H1 (cell line): ENCODE data around the gene APBA2. TPM values are rescaled to one million over a fixed set of nuclear protein-coding genes. Genes with fewer than 3 reads are reported as not detected.

Experiments
- ATF2 ChIP-seq: IDR thresholded peaks from 2 replicates; pipeline ENCODE4 v1.6.1; 2012; ENCODE audit warnings: low read length, inconsistent platforms
- BCL11A ChIP-seq, 2 experiments: IDR thresholded peaks; one replicate each; pipeline ENCODE4 v1.6.1; 2011; ENCODE audit warnings: low read depth in 2 of 2, low read length in 2 of 2, mild to moderate bottlenecking in 2 of 2
- CBX8 ChIP-seq: fragments of 300-800, 300-1000 bp; sonication (generic); IDR thresholded peaks from 2 replicates; pipeline ENCODE4 v1.7.1; 2016; ENCODE audit warnings: low read depth, low read length, borderline replicate concordance
- CEBPB ChIP-seq: IDR thresholded peaks from 2 replicates; pipeline ENCODE4 v1.6.1; 2012; ENCODE audit warnings: low read depth, low read length
- CTBP2 ChIP-seq: IDR thresholded peaks from 2 replicates; pipeline ENCODE4 v1.7.0; 2011; ENCODE audit warnings: borderline replicate concordance, mild to moderate bottlenecking, moderate library complexity, mixed read lengths, low read length; ENCODE audit not compliant: insufficient read depth, insufficient read length
- EP300 ChIP-seq, 2 experiments: IDR thresholded peaks; 1 replicate in 1 of 2; 2 replicates in 1 of 2; pipeline ENCODE4 v1.6.1; 2011 to 2012; ENCODE audit warnings: low read depth in 2 of 2, low read length in 2 of 2, mild to moderate bottlenecking in 2 of 2, borderline replicate concordance in 1 of 2, inconsistent platforms in 1 of 2, moderate library complexity in 1 of 2
- FOSL1 ChIP-seq: IDR thresholded peaks from 2 replicates; pipeline ENCODE4 v1.6.1; 2011; ENCODE audit warnings: mild to moderate bottlenecking, low read depth, low read length, moderate library complexity; ENCODE audit not compliant: insufficient read depth
- HDAC2 ChIP-seq, 2 experiments: fragments of 300-600 bp in 1 of 2; sonication (generic) in 1 of 2; IDR thresholded peaks; 2 replicates each; pipeline ENCODE4 v1.6.1; 2011 to 2012; ENCODE audit warnings: low read depth in 2 of 2, low read length in 2 of 2, mild to moderate bottlenecking in 2 of 2, moderate library complexity in 2 of 2, borderline replicate concordance in 1 of 2, inconsistent platforms in 1 of 2
- HDAC6 ChIP-seq: IDR thresholded peaks from one replicate; pipeline ENCODE4 v1.7.1; 2012; ENCODE audit warnings: low read depth, mild to moderate bottlenecking, inconsistent platforms, low read length, moderate library complexity
- JUND ChIP-seq: IDR thresholded peaks from 2 replicates; pipeline ENCODE4 v1.6.1; 2011; ENCODE audit warnings: mild to moderate bottlenecking, improper control_type of control experiment, low read length
- PHF8 ChIP-seq: fragments of 200-600 bp; sonication (generic); conservative IDR thresholded peaks from 2 replicates; pipeline ENCODE4 v1.7.1; 2012; ENCODE audit warnings: low read depth, mild to moderate bottlenecking, inconsistent platforms, low read length, moderate library complexity
- POU5F1 ChIP-seq: IDR thresholded peaks from 2 replicates; pipeline ENCODE4 v1.6.1; 2011; ENCODE audit warnings: low read depth, mild to moderate bottlenecking, low read length, moderate library complexity
- SP2 ChIP-seq: IDR thresholded peaks from 2 replicates; pipeline ENCODE4 v1.6.1; 2012; ENCODE audit warnings: mild to moderate bottlenecking, low read length, inconsistent platforms
- SP4 ChIP-seq: IDR thresholded peaks from 2 replicates; pipeline ENCODE4 v1.6.1; 2012; ENCODE audit warnings: low read length, inconsistent platforms
- SRF ChIP-seq: IDR thresholded peaks from 2 replicates; pipeline ENCODE4 v1.6.1; 2011; ENCODE audit warnings: mild to moderate bottlenecking, low read depth, low read length, moderate library complexity
- SUZ12 ChIP-seq: fragments of 200-600 bp; sonication (generic); IDR thresholded peaks from 2 replicates; pipeline ENCODE4 v1.6.1; 2012; ENCODE audit warnings: mild to moderate bottlenecking, inconsistent platforms, low read length, moderate library complexity, mixed read lengths
- TAF1 ChIP-seq: IDR thresholded peaks from 2 replicates; pipeline ENCODE4 v1.6.1; 2011; ENCODE audit warnings: mild to moderate bottlenecking, low read depth, low read length
- TEAD4 ChIP-seq: IDR thresholded peaks from 2 replicates; pipeline ENCODE4 v1.6.1; 2012; ENCODE audit warnings: low read depth, low read length, inconsistent platforms, mixed read lengths
- YY1 ChIP-seq: IDR thresholded peaks from 2 replicates; pipeline ENCODE4 v1.6.1; 2011; ENCODE audit warnings: low read depth, mild to moderate bottlenecking, low read length
- polyA plus RNA-seq, 7 experiments: library from polyadenylated mRNA; depleted of rRNA in 3 of 7; stranded (reverse) in 5 of 7; unstranded in 2 of 7; fragments of >200 nt in 5 of 7; fragments of 200-250 nt in 2 of 7; gene quantifications; 1 replicate in 5 of 7; 2 replicates in 1 of 7; 4 replicates in 1 of 7; pipeline versions ENCODE4 v1.2.1 to v1.2.3, GENCODE V29; 2011 to 2013; ENCODE audit warnings: missing spikeins in 2 of 7, mixed read lengths in 2 of 7
- total RNA-seq: library from RNA; stranded (reverse); fragmentation: NEBNext Ultra II Directional; extraction: Animal tissue kit (Norgen Biotek cat#: 25700); gene quantifications from 2 replicates; pipeline ENCODE4 v1.2.1, GENCODE V29; 2021
- TF ChIP-seq, protein P1 (sequence below), 3 experiments: IDR thresholded peaks; 1 replicate in 2 of 3; 2 replicates in 1 of 3; pipeline versions ENCODE4 v1.5.1 to v1.6.1; 2011; ENCODE audit warnings: low read length in 3 of 3, mild to moderate bottlenecking in 3 of 3, inconsistent platforms in 2 of 3, low read depth in 1 of 3, moderate library complexity in 1 of 3; ENCODE audit not compliant: insufficient read depth in 1 of 3; ENCODE audit errors: control extremely low read depth in 1 of 3

The APBA2 gene
- total and polyA plus RNA-seq, 2 of the 8 experiments (the other 6 are each of a cell fraction or from before 2014, with no cell fraction given): 15.5 to 19.0 TPM

- TF ChIP-seq EP300 (IDR thresholded peaks at IDR 0.05; ENCODE audit: borderline replicate concordance in 1 of 2, low read depth in 2 of 2, low read length in 2 of 2) (peak in 1 of 2 experiments; percentile 19; a peak in 1 of 3 replicates), TAF1 (no peak), SP2 (no peak), YY1 (no peak), SP4 (no peak), SRF (no peak), HDAC6 (no peak), BCL11A (IDR thresholded peaks at IDR 0.05; ENCODE audit: low read depth in 2 of 2, low read length in 2 of 2) (no peak), FOSL1 (no peak), TEAD4 (no peak), CBX8 (no peak), PHF8 (no peak), POU5F1 (no peak), HDAC2 (IDR thresholded peaks at IDR 0.05; ENCODE audit: borderline replicate concordance in 1 of 2, low read depth in 2 of 2, low read length in 2 of 2) (peak; percentile 50 to 87; a peak in 2 of 4 replicates), JUND (no peak), CTBP2 (no peak), SUZ12 (no peak), CEBPB (no peak), ATF2 (no peak)
- TF ChIP-seq, protein P1, sequence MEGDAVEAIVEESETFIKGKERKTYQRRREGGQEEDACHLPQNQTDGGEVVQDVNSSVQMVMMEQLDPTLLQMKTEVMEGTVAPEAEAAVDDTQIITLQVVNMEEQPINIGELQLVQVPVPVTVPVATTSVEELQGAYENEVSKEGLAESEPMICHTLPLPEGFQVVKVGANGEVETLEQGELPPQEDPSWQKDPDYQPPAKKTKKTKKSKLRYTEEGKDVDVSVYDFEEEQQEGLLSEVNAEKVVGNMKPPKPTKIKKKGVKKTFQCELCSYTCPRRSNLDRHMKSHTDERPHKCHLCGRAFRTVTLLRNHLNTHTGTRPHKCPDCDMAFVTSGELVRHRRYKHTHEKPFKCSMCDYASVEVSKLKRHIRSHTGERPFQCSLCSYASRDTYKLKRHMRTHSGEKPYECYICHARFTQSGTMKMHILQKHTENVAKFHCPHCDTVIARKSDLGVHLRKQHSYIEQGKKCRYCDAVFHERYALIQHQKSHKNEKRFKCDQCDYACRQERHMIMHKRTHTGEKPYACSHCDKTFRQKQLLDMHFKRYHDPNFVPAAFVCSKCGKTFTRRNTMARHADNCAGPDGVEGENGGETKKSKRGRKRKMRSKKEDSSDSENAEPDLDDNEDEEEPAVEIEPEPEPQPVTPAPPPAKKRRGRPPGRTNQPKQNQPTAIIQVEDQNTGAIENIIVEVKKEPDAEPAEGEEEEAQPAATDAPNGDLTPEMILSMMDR (IDR thresholded peaks at IDR 0.05; ENCODE audit: control extremely low read depth in 1 of 3, insufficient read depth in 1 of 3, low read depth in 1 of 3, low read length in 3 of 3): peak in 2 of 3 experiments; percentile 88 to 94; a peak in 3 of 4 replicates
Measured at GRCh38 chr15:29103824-29104565, 218.2 kb downstream of the APBA2 start (continued).
